ENCODE data around the gene S100A3. TPM values are rescaled to one million over a fixed set of nuclear protein-coding genes. Genes with fewer than 3 reads are reported as not detected.

S100A3 gene
- total RNA-seq, 1 experiment from 2014 or later: 12.0 TPM

DNA sequence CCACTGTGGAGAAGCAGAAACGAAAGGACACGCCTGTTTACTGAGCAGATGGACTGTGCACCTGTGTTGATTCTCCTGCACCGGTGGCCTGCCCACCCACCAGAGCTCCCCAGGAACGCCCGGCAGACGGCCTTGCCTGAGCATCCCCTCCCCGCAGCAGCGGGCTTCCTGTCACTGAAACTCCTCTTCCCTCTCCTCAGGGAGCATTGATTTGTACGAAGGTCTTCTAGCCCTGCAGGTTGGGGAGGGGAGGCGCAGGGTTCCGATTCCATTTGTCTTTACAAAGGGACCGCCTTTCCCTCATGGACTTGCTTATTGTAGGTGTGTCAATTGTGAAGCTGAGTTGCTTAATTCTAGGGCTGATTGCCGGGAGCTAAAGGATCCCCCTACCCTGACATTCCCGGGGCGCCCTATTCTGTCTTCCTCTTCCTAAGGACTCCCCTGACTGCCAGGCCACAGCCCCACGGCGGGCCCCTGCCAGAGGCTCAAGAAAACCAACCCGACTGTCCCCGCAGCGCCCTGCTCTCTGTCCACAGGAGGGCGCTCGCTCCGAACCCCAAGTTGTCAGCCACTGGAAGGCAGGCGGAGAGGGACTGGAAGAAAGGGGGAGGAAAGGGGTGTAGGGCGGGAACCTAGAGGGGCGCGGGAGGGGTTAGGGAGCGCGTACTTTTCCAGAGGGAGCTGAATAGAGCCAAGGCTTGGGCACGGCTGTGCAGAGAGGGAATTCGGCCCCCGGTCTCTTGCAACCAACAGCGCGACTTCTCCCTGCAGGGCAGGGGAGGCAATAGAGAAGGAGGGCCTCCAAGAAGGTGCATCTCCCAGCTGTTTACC is 16.1 kb downstream of the S100A3 start:
- CTCF ChIA-PET: interaction anchor here (0.7 to 2.6 kb wide), 15 partner anchors 8 to 101 kb away, joined by 3 to 16 read pairs (median 6); partner anchors contain the start of genes CHTOP, S100A13, S100A14 and S100A2
- TF ChIP-seq SIN3A (IDR thresholded peaks at IDR 0.05; ENCODE audit: borderline replicate concordance, insufficient read depth, low read depth, low read length): peak; percentile 67; the same call in 1 of the 2 replicates
- TF ChIP-seq, protein P1, sequence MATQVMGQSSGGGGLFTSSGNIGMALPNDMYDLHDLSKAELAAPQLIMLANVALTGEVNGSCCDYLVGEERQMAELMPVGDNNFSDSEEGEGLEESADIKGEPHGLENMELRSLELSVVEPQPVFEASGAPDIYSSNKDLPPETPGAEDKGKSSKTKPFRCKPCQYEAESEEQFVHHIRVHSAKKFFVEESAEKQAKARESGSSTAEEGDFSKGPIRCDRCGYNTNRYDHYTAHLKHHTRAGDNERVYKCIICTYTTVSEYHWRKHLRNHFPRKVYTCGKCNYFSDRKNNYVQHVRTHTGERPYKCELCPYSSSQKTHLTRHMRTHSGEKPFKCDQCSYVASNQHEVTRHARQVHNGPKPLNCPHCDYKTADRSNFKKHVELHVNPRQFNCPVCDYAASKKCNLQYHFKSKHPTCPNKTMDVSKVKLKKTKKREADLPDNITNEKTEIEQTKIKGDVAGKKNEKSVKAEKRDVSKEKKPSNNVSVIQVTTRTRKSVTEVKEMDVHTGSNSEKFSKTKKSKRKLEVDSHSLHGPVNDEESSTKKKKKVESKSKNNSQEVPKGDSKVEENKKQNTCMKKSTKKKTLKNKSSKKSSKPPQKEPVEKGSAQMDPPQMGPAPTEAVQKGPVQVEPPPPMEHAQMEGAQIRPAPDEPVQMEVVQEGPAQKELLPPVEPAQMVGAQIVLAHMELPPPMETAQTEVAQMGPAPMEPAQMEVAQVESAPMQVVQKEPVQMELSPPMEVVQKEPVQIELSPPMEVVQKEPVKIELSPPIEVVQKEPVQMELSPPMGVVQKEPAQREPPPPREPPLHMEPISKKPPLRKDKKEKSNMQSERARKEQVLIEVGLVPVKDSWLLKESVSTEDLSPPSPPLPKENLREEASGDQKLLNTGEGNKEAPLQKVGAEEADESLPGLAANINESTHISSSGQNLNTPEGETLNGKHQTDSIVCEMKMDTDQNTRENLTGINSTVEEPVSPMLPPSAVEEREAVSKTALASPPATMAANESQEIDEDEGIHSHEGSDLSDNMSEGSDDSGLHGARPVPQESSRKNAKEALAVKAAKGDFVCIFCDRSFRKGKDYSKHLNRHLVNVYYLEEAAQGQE (IDR thresholded peaks at IDR 0.05; ENCODE audit: insufficient read depth in 1 of 2, low read depth in 2 of 2, low read length in 1 of 2): 0 out of 4 replicates have a peak, but pooled peaks of 1 of the 2 experiments have one; percentile 40
- peak; percentile 75; the same call in 1 of the 2 replicates for TF ChIP-seq TCF7L2 (IDR thresholded peaks at IDR 0.05; ENCODE audit: low read depth, low read length)
- peak; percentile 52; the same call in 1 of the 2 replicates for TF ChIP-seq POLR2AphosphoS5 (IDR thresholded peaks at IDR 0.05; ENCODE audit: low read depth, low read length)
- TF ChIP-seq, protein P2, sequence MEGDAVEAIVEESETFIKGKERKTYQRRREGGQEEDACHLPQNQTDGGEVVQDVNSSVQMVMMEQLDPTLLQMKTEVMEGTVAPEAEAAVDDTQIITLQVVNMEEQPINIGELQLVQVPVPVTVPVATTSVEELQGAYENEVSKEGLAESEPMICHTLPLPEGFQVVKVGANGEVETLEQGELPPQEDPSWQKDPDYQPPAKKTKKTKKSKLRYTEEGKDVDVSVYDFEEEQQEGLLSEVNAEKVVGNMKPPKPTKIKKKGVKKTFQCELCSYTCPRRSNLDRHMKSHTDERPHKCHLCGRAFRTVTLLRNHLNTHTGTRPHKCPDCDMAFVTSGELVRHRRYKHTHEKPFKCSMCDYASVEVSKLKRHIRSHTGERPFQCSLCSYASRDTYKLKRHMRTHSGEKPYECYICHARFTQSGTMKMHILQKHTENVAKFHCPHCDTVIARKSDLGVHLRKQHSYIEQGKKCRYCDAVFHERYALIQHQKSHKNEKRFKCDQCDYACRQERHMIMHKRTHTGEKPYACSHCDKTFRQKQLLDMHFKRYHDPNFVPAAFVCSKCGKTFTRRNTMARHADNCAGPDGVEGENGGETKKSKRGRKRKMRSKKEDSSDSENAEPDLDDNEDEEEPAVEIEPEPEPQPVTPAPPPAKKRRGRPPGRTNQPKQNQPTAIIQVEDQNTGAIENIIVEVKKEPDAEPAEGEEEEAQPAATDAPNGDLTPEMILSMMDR (IDR thresholded peaks at IDR 0.05): peak; percentile 96
- no peak for DNase-seq (ENCODE audit: low read depth, low spot score)
- H3K36me3 ChIP-seq (ENCODE audit: control insufficient read depth, insufficient read depth, low read length): no peaks in the 10 kb centered on the region; the same call in 1 of the 2 replicates
- no TSS peak for BruUV-seq (replicated peaks)
- no peaks in the 10 kb centered on the region for H3K27me3 ChIP-seq (ENCODE audit: control insufficient read depth, insufficient read depth, low read length)
- peak; percentile 61 for ATAC-seq
- peaks cover 36% of the 10 kb centered on the region for H3K4me1 ChIP-seq (ENCODE audit: control insufficient read depth, insufficient read depth, low read length)
- peak overlapping the region; percentile 91 for H3K27ac ChIP-seq (ENCODE audit: low read length)
- POLR2A ChIA-PET: interaction anchor here (0.5 to 1.0 kb wide), 5 partner anchors 32 to 196 kb away, joined by 4 to 8 read pairs (median 5); partner anchors contain the start of genes S100A13 and S100A2
- H3K9me3 ChIP-seq (ENCODE audit: control insufficient read depth, insufficient read depth, low read depth, low read length): no peaks in the 10 kb centered on the region
- intact Hi-C loops (cut with micrococcal nuclease; ENCODE audit: unreplicated experiment): loop anchor here (1.0 kb wide), 1 partner anchor 35 kb away; no protein-coding TSS in a partner anchor
- peak overlapping the region; percentile 75 to 86 for H3K4me3 ChIP-seq (ENCODE audit: low read depth in 2 of 2, low read length in 2 of 2)
- in situ Hi-C loops (cut with HindIII; ENCODE audit: low pct_unique_long_range_greater_than_20kb, low sequenced_read_pairs): no loop called here

DNA sequence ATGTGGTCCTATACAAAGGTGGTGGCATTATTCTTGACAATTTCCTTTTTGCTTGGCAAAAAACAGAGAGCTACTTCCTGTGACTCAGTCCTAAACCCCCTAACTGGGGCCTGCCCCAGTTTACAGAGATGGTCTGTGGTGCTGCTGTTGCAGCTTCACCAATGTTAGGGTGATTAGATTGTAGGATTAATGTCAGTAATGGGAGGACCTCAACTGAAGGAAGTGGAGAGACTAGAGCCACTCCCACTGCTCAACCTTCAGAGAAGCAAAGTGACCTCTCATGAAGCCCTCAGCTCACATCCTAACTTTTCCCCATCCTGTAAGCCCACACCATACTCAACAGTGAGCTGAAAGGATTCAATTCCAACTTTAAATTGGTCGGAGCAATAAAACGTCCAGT is 16.9 kb downstream of the S100A3 start:
- Histone ChIP-seq H3K27ac (ENCODE audit: low read length) (peak overlapping the region; percentile 91), H3K4me1 (ENCODE audit: control insufficient read depth, insufficient read depth, low read length) (peaks cover 28% of the 10 kb centered on the region), H3K36me3 (ENCODE audit: control insufficient read depth, insufficient read depth, low read length) (no peaks in the 10 kb centered on the region; the same call in 1 of the 2 replicates), H3K9me3 (ENCODE audit: control insufficient read depth, insufficient read depth, low read depth, low read length) (no peaks in the 10 kb centered on the region), H3K27me3 (ENCODE audit: control insufficient read depth, insufficient read depth, low read length) (no peaks in the 10 kb centered on the region), H3K4me3 (ENCODE audit: low read depth in 2 of 2, low read length in 2 of 2) (peak overlapping the region in 1 of 2 experiments; percentile 86; a peak in 2 of 4 replicates)
- no peak for DNase-seq (ENCODE audit: low read depth, low spot score)
- ChIA-PET CTCF (interaction anchor here (0.7 to 2.6 kb wide), 8 partner anchors 11 to 102 kb away, joined by 3 to 16 read pairs (median 8); partner anchors contain the start of genes CHTOP, S100A13, S100A2 and S100A4), POLR2A (interaction anchor here (0.6 to 0.7 kb wide), 2 partner anchors 79 to 95 kb away, joined by 6 to 8 read pairs; partner anchors contain the start of gene S100A13)
- no TSS peak for BruUV-seq (replicated peaks)
- TF ChIP-seq SIN3A (IDR thresholded peaks at IDR 0.05; ENCODE audit: borderline replicate concordance, insufficient read depth, low read depth, low read length) (no peak), POLR2AphosphoS5 (IDR thresholded peaks at IDR 0.05; ENCODE audit: low read depth, low read length) (no peak; the same call in none of the 2 replicates), TCF7L2 (IDR thresholded peaks at IDR 0.05; ENCODE audit: low read depth, low read length) (no peak)
- TF ChIP-seq, protein P2 (IDR thresholded peaks at IDR 0.05): no peak
- TF ChIP-seq, protein P1 (IDR thresholded peaks at IDR 0.05; ENCODE audit: insufficient read depth in 1 of 2, low read depth in 2 of 2, low read length in 1 of 2): no peak
- ATAC-seq: no peak
- in situ Hi-C loops (cut with HindIII; ENCODE audit: low pct_unique_long_range_greater_than_20kb, low sequenced_read_pairs): no loop called here
- intact Hi-C loops (cut with micrococcal nuclease; ENCODE audit: unreplicated experiment): no loop called here
